ENCODE data around the gene ORAI1.

Gene ORAI1

GRCh38 chr12:121688966-121689365 is 62.6 kb downstream of the ORAI1 start:
- H3K4me3 ChIP-seq (ENCODE audit: low read depth, low read length) = no peak overlapping the region
- no peak for DNase-seq (ENCODE audit: low read depth)
- no peak for TF ChIP-seq CTCF (IDR thresholded peaks at IDR 0.05; ENCODE audit: insufficient read depth, low read depth, low read length, missing control alignments)

GRCh38 chr12:121689430-121689829 is 63.1 kb downstream of the ORAI1 start:
- no peak for TF ChIP-seq CTCF (IDR thresholded peaks at IDR 0.05; ENCODE audit: insufficient read depth, low read depth, low read length, missing control alignments)
- no peak overlapping the region for H3K4me3 ChIP-seq (ENCODE audit: low read depth, low read length)
- no peak for DNase-seq (ENCODE audit: low read depth)
